Heart left ventricle (tissue), 13 donors: ENCODE data around the gene TTC19.

Source experiments
- CTCF ChIP-seq, 12 donors: fragments of 200-600 bp; sonication (generic) in 4 of 12; IDR thresholded peaks; one replicate each; pipeline versions ENCODE4 v1.5.0 to v1.8.0; 2018 to 2022; ENCODE audit warnings: antibody characterized with exemption in 12 of 12, mild to moderate bottlenecking in 5 of 12
- POLR2A ChIP-seq, 2 donors: fragments of 450-650 bp; IDR thresholded peaks; one replicate each; pipeline ENCODE4 v1.6.1; 2017; ENCODE audit warnings: antibody characterized with exemption in 2 of 2, mild to moderate bottlenecking in 2 of 2, moderate library complexity in 2 of 2
- donor health status: ischemic (EF 13 %, LVEDD 7.1; RV severe dilation, severe dysfunction).
- donor health status: DM: no; HTN: yes; CAD: no.
- donor health status: DM: no; HTN: no; CAD: no.
- donor health status: ischemic (EF 25% LVEDD 6.9; RV normal size, moderate dysfunction).
- donor health status: ischemic (EF 25% LVEDD 5.7; RV mildly dilated, moderate dysfunction).
- donor health status: ischemic (EF 35%, LVEDD 5.7; RV mildly dilated, moderate dysfunction).
- donor health status: nonischemic (EF 11% LVEDD 7.7; RV severe dilation, severe dysfunction).
- donor health status: DM: yes; HTN: yes; CAD: no.
- donor health status: PGD.
- donor health status: ischemic (EF 29% LVEDD 5.4; RV normal size, mild dysfunction).
- donor health status: nonischemic (EF 23%, LVEDD 6.1; RV moderate dilation, normal function).

GRCh38 chr17:16046966-16047365, 47.3 kb downstream of the TTC19 start:
- TF ChIP-seq CTCF (IDR thresholded peaks at IDR 0.05) (no peak), POLR2A (IDR thresholded peaks at IDR 0.05) (no peak)
